GM18526 (cell line): ENCODE data around the gene GAD1.

Experiments
- POLR2A ChIP-seq: IDR thresholded peaks from 3 replicates; pipeline ENCODE4 v1.6.1; 2011; ENCODE audit not compliant: insufficient read length; ENCODE audit errors: extremely low read depth

The GAD1 gene

GRCh38 chr2:170856066-170856465 is 39.4 kb downstream of the GAD1 start:
- no peak for TF ChIP-seq POLR2A

DNA sequence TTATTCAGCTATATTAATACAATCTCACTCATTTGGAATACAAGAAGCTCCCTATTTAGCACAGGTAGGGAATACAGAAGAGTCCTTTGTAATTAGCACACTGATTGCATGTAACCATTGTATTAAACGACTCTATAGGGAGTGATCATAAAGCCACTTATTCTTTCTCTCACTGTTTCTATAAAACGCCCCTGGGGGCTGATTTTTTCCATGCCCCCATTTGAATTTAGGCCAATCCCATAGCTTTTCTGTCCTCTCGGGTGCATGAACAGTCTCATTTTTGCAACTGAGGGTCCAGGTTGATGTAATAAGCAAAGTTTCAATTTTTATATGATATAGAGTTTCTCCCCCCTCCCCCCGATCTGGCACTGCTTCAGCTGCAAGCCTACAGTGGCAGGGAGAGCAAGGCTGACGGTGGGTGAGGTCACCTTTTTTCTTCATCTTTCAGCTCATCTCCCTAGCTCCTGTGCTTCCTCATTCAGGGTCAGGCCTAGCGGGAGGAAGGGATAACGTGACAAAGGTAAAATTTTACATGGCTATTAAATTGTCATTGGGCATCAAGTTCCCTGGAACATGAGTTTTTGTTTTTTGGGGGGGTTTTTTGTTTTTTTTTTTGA is 45.7 kb downstream of the GAD1 start:
- no peak for TF ChIP-seq POLR2A

GRCh38 chr2:170863087-170863486 is 46.4 kb downstream of the GAD1 start:
- no peak for TF ChIP-seq POLR2A

- TF ChIP-seq POLR2A, result no peak
Measured at GRCh38 chr2:170869036-170869435, 52.3 kb downstream of the GAD1 start.

DNA sequence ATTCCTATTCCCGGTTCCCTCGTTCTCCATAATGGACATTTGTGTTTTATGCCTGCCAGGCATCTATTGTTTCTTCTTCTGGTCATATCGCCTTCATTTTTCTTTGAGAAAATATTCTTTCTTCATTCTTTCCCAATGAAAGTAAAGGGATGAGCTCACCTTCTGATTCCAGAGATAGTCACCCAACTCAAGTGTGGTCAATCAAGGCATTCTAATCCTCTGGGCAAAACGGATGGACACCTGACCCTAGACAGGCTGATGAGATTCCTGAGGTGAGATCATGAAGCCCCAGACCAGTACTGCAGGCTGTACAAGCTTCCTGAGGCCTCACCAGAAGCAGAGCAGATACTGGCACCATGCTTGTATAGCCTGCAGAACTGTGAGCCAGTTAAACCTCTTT is 52.8 kb downstream of the GAD1 start:
- TF ChIP-seq POLR2A, result no peak

DNA sequence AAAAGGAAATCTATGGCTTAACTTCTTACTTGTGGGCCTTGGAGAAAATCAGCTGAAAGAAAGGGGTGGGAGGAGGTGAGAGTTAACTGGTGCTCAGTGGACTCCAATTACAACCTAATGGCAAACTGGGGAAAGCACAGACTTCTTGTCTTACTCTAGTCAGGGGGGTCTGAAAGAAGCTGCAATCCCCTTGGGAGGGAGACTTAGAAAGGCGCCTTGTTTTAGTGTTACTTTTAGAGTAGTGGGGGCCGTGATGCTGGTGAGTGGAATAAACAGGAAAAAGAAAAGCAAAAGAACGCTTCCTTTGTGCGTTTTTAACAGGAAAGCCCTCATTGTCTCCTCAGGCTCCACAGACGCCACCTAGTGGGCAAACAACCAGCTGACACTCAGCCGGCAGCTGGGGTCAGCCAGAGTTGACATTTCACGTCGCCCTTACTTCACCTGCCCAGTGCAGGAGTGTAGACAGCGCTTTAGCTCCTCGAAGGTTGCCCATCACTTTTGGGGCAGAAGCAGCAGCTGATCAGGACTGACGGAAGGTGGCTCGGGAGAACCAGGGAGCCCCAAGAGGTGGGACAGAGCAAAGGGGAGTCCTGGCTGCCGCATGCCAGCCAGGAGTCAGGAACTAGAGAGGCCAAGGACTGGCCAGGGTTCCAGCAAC is 56.5 kb downstream of the GAD1 start:
- no peak for TF ChIP-seq POLR2A

GRCh38 chr2:170878066-170878465 is 61.4 kb downstream of the GAD1 start:
- TF ChIP-seq POLR2A, result no peak

DNA sequence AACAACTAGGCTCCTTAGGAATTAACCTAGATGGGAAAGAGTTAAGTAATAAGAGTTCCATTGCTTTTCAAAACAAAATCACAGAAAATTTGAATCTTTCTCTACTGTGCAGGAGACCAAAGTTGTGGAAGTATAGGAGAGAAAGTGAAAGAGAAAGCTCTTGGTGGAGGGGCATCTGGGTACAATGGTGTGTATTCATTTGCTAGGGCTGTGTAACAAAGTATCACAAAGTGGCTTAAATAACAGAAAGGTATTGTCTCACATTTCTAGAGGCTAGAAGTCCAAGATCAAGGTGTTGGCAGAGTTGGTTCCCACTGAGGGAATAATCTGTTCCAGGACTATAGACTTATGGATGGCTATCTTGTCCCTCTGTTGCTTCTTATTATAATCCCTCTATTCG is 61.8 kb downstream of the GAD1 start:
- TF ChIP-seq POLR2A, result no peak

DNA sequence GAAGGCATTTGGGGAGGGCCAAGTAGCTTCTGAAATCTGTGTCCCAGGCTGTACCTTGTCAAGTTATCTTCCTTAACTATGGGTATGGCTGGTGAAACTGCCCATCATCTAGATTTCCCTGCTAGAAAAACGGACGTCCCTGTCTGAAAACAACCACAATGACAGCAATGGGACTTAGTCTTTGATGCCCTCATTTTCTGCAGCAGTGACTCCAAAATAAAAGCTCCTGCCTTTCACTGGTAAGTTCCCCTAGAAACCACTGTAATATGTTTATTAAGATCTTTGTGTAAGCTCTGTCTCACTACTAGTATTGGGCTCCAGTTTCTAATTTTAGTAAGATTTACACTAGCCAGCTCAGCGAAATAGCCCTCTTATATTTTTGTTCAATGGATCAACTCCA is 65.2 kb downstream of the GAD1 start:
- TF ChIP-seq POLR2A, result no peak

GRCh38 chr2:170882758-170883157 is 66.1 kb downstream of the GAD1 start:
- no peak for TF ChIP-seq POLR2A

DNA sequence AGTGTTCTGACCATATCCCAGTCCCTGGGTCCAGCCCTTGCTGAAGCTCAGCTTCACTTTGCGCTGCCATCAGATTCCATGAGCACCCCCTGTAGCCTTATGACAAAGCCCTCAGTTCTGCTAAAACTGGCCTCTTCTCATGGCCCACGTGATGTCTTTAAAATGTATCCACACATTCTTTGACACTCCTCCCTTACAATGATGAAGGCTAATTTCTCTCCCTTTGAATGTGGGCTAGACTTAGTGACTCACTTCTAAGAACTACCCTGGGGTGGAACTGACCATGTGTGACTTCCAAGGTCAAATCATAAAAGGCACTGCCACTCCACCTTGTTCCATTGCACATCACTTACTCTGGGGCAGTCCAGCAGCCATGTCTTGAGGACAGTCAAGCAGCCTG is 67.0 kb downstream of the GAD1 start:
- no peak for TF ChIP-seq POLR2A

- TF ChIP-seq POLR2A, result no peak
Measured at GRCh38 chr2:170885130-170885791, 68.6 kb downstream of the GAD1 start.

- no peak for TF ChIP-seq POLR2A
Measured at GRCh38 chr2:170886386-170886785, 69.7 kb downstream of the GAD1 start.

GRCh38 chr2:170887496-170887895 is 70.8 kb downstream of the GAD1 start:
- no peak for TF ChIP-seq POLR2A

GRCh38 chr2:170887896-170888295 is 71.2 kb downstream of the GAD1 start:
- TF ChIP-seq POLR2A, result no peak

- TF ChIP-seq POLR2A, result no peak
Measured at GRCh38 chr2:170891893-170892292, 75.2 kb downstream of the GAD1 start.
